ENCODE results near the gene CR2. TPM values are rescaled to one million over a fixed set of nuclear protein-coding genes. Genes with fewer than 3 reads are reported as not detected.

CR2 gene
- polyA plus RNA-seq, 1 of the 3 experiments (the other 2 are of a cell fraction) = not detected

- Histone ChIP-seq H3K9ac (no peak overlapping the region), H3K4me1 (ENCODE audit: control insufficient read depth in 1 of 2, insufficient read depth in 2 of 2, low read depth in 1 of 2, low read length in 1 of 2) (no peaks in the 10 kb centered on the region), H3K27ac (ENCODE audit: low read depth in 2 of 2, low read length in 1 of 2) (no peak overlapping the region), H2AFZ (ENCODE audit: low read depth) (no peak overlapping the region), H3K79me2 (ENCODE audit: insufficient read depth) (no peaks in the 10 kb centered on the region), H3K9me2 (no peaks in the 10 kb centered on the region), H3K9me3 (no peaks in the 10 kb centered on the region), H3K4me2 (no peak overlapping the region), H3K36me3 (replicated peaks in 1 of 2; ENCODE audit: control insufficient read depth in 1 of 2, insufficient read depth in 2 of 2, low read length in 1 of 2) (no peaks in the 10 kb centered on the region), H4K20me1 (ENCODE audit: insufficient read depth) (no peaks in the 10 kb centered on the region; the same call in 1 of the 2 replicates), H3F3A (replicated peaks; ENCODE audit: insufficient read depth) (no peaks in the 10 kb centered on the region), H3K4me3 (ENCODE audit: low read depth in 2 of 2, low read length in 1 of 2) (no peak overlapping the region), H3K27me3 (ENCODE audit: insufficient read depth) (peaks cover 22% of the 10 kb centered on the region; the same call in 1 of the 2 replicates)
- CTCF ChIA-PET = interaction anchor here (2.3 kb wide), 1 partner anchor 12 kb away, joined by 7 read pairs; no protein-coding TSS in a partner anchor
- 0% methylated on average over 4 of the region's 4 CpGs for WGBS (ENCODE audit: low lambda C conversion rate)
- TF ChIP-seq POLR2AphosphoS5 (IDR thresholded peaks at IDR 0.05; ENCODE audit: low read depth, low read length) = no peak
- no peak for TF ChIP-seq FOSL2 (IDR thresholded peaks at IDR 0.05; ENCODE audit: borderline replicate concordance, low read depth)
- TF ChIP-seq MXI1 (IDR thresholded peaks at IDR 0.05; ENCODE audit: low read depth, low read length) = no peak
- TF ChIP-seq FOXJ3 (CRISPR knock-in tag; IDR thresholded peaks at IDR 0.05) = no peak
- TF ChIP-seq FOXM1 (IDR thresholded peaks at IDR 0.05; ENCODE audit: low read depth) = no peak
- no peak for TF ChIP-seq MAX (IDR thresholded peaks at IDR 0.05; ENCODE audit: low read depth)
- TF ChIP-seq TAF1 (IDR thresholded peaks at IDR 0.05; ENCODE audit: borderline replicate concordance, low read depth, low read length) = no peak
- TF ChIP-seq GATA2 (CRISPR knock-in tag; IDR thresholded peaks at IDR 0.05) = no peak
- TF ChIP-seq TEAD4 (IDR thresholded peaks at IDR 0.05; ENCODE audit: borderline replicate concordance, insufficient read depth) = no peak
- no peak for TF ChIP-seq CTCF (IDR thresholded peaks at IDR 0.05)
- no peak for TF ChIP-seq JUND (IDR thresholded peaks at IDR 0.05)
- no peak for TF ChIP-seq EZH2phosphoT487 (IDR thresholded peaks at IDR 0.05; ENCODE audit: borderline replicate concordance, low read depth)
- TF ChIP-seq SMC3 (IDR thresholded peaks at IDR 0.05; ENCODE audit: low read depth, low read length) = no peak
- no peak for TF ChIP-seq USF2 (IDR thresholded peaks at IDR 0.05; ENCODE audit: borderline replicate concordance, low read depth, low read length)
- no peak for TF ChIP-seq RCOR1 (IDR thresholded peaks at IDR 0.05; ENCODE audit: low read length)
- no peak for TF ChIP-seq PBX3 (IDR thresholded peaks at IDR 0.05)
- no peak for TF ChIP-seq IRF3 (IDR thresholded peaks at IDR 0.05; ENCODE audit: low read depth, low read length)
- no peak for TF ChIP-seq USF1 (IDR thresholded peaks at IDR 0.05; ENCODE audit: borderline replicate concordance, low read depth)
- POLR2A ChIA-PET = no interaction called here
- no peak for DNase-seq
Measured at GRCh38 chr1:207487636-207488035, 33.5 kb downstream of the CR2 start.

Data from SK-N-SH (cell line).